K562 (cell line): ENCODE measurements around the gene TMEM100. TPM values are rescaled to one million over a fixed set of nuclear protein-coding genes. Genes with fewer than 3 reads are reported as not detected.

Experiments
- ATAC-seq: fragments of 200-7000 bp; cut with Tn5 transposase; 3 replicates; pipeline ENCODE4 v1.9.1; 2020; ENCODE audit warnings: moderate library complexity
- BruUV-seq: library from RNA; stranded (reverse); fragments of 400-500 nt; replicated peaks from 2 replicates; lab custom pipeline; 2021; lab: Mats Ljungman, UMichigan
- CTCF ChIA-PET: fragments of 300-600 bp; formaldehyde crosslinking; extraction: SDS; loops from one replicate; lab custom pipeline; 2021; ENCODE audit warnings: low intra/inter-chr PET ratio; lab: Yijun Ruan, JAX
- POLR2A ChIA-PET: fragments of 300-600, 350-650 bp; sonication (Branson Sonifier 250); formaldehyde crosslinking; extraction: SDS; loops from one replicate; lab custom pipeline; 2021; ENCODE audit warnings: antibody characterized with exemption, inconsistent platforms; lab: Yijun Ruan, JAX
- DNase-seq, 4 experiments: peaks; one replicate each; pipeline versions ENCODE4 v3.0.0 to v3.0.0-alpha.2; 2011 to 2018; ENCODE audit warnings: low spot score in 3 of 4, mixed read lengths in 3 of 4; ENCODE audit errors: extremely low read depth in 1 of 4
- FAIRE-seq: peaks from 2 replicates; lab custom pipeline; 2011; peaks lifted over from hg19 to GRCh38; lab: Jason Lieb, UNC
- H2AFZ ChIP-seq: 2 replicates; pipeline ENCODE4 v1.6.0; 2011; ENCODE audit warnings: low read depth, low read length, control low read depth, inconsistent platforms
- H3K27ac ChIP-seq: fragments of 200-600 bp; 3 replicates; pipeline ENCODE4 v1.8.0; 2011; ENCODE audit warnings: low read depth, mild to moderate bottlenecking, control low read depth, inconsistent platforms, low read length, moderate library complexity, mixed read lengths; ENCODE audit errors: extremely low read depth
- H3K27me3 ChIP-seq, 2 experiments: fragments of 300-600 bp in 1 of 2; 2 replicates in 1 of 2; 3 replicates in 1 of 2; pipeline versions ENCODE4 v1.6.0 to v1.8.0; 2011; ENCODE audit warnings: inconsistent platforms in 2 of 2, low read length in 2 of 2, mild to moderate bottlenecking in 1 of 2, mixed read lengths in 1 of 2, moderate library complexity in 1 of 2; ENCODE audit not compliant: control insufficient read depth in 2 of 2, insufficient read depth in 2 of 2
- H3K36me3 ChIP-seq: fragments of 300-600 bp; 3 replicates; pipeline ENCODE4 v1.8.0; 2011; ENCODE audit warnings: mild to moderate bottlenecking, low read length, inconsistent platforms; ENCODE audit not compliant: control insufficient read depth, insufficient read depth
- H3K4me1 ChIP-seq, 2 experiments: fragments of 200-600 bp in 1 of 2; replicated peaks in 1 of 2; 2 replicates in 1 of 2; 3 replicates in 1 of 2; pipeline versions ENCODE4 v1.5.1 to v1.8.0; 2011; ENCODE audit warnings: inconsistent platforms in 2 of 2, low read length in 2 of 2, mild to moderate bottlenecking in 1 of 2, mixed read lengths in 1 of 2, moderate library complexity in 1 of 2; ENCODE audit not compliant: control insufficient read depth in 2 of 2, insufficient read depth in 2 of 2
- H3K4me2 ChIP-seq: 2 replicates; pipeline ENCODE4 v1.6.1; 2011; ENCODE audit warnings: low read length, control low read depth, inconsistent platforms, mixed read lengths; ENCODE audit not compliant: insufficient read depth
- H3K4me3 ChIP-seq: fragments of 200-600 bp; sonication (generic), shearing (Covaris generic); 2 replicates; pipeline ENCODE4 v1.5.1; 2016; ENCODE audit warnings: control low read depth, inconsistent platforms
- H3K79me2 ChIP-seq: fragments of 200-600 bp; 3 replicates; pipeline ENCODE4 v1.8.0; 2011; ENCODE audit warnings: low read length, inconsistent platforms; ENCODE audit not compliant: control insufficient read depth, insufficient read depth
- H3K9ac ChIP-seq, 2 experiments: 2 replicates each; pipeline versions ENCODE4 v1.6.0 to v1.6.1; 2011; ENCODE audit warnings: low read depth in 2 of 2, low read length in 2 of 2, control low read depth in 1 of 2, inconsistent platforms in 1 of 2, mild to moderate bottlenecking in 1 of 2, mixed read lengths in 1 of 2; ENCODE audit not compliant: insufficient read depth in 1 of 2
- H3K9me1 ChIP-seq: one replicate; pipeline ENCODE4 v1.6.0; 2011; ENCODE audit warnings: inconsistent platforms, mild to moderate bottlenecking, low read length, moderate library complexity; ENCODE audit not compliant: control insufficient read depth, insufficient read depth
- H3K9me3 ChIP-seq: replicated peaks from 2 replicates; pipeline ENCODE4 v1.5.1; 2011; ENCODE audit warnings: low read depth, low read length, inconsistent platforms; ENCODE audit not compliant: control insufficient read depth, insufficient read depth
- H4K20me1 ChIP-seq: replicated peaks from 2 replicates; pipeline ENCODE4 v1.6.1; 2011; ENCODE audit warnings: low read length, inconsistent platforms, mixed read lengths; ENCODE audit not compliant: control insufficient read depth, insufficient read depth
- CEBPG ChIP-seq, 3 experiments: fragments of 200-800 bp in 1 of 3; sonication (Bioruptor generic) in 1 of 3; sonication (generic) in 1 of 3; formaldehyde crosslinking in 1 of 3; IDR thresholded peaks in 2 of 3; conservative IDR thresholded peaks in 1 of 3; 2 replicates each; pipeline versions ENCODE4 v1.6.1 to v1.8.0; 2016 to 2022; ENCODE audit warnings: missing compliant biosample characterization in 2 of 3, missing genetic modification characterization in 2 of 3, mild to moderate bottlenecking in 1 of 3, missing genetic modification reagents in 1 of 3
- DNMT1 ChIP-seq: fragments of 450-650 bp; IDR thresholded peaks from 2 replicates; pipeline ENCODE4 v1.6.1; 2016; ENCODE audit warnings: antibody characterized with exemption, mild to moderate bottlenecking
- E2F8 ChIP-seq: fragments of 450-650 bp; IDR thresholded peaks from 2 replicates; pipeline ENCODE4 v1.7.1; 2018; ENCODE audit warnings: mild to moderate bottlenecking, low read depth; ENCODE audit not compliant: partially characterized antibody
- ELF2 ChIP-seq: fragments of 250-450 bp; sonication (Bioruptor Pico); IDR thresholded peaks from 2 replicates; pipeline ENCODE4 v1.5.0; 2021; ENCODE audit warnings: mild to moderate bottlenecking
- FOXJ2 ChIP-seq: fragments of 200-800 bp; sonication (Bioruptor generic); IDR thresholded peaks from 2 replicates; pipeline ENCODE4 v1.6.1; 2016; ENCODE audit warnings: missing genetic modification characterization, missing compliant biosample characterization
- HLTF ChIP-seq: fragments of 450-650 bp; IDR thresholded peaks from 2 replicates; pipeline ENCODE4 v1.6.1; 2016
- MAFG ChIP-seq: fragments of 450-650 bp; conservative IDR thresholded peaks from 2 replicates; pipeline ENCODE4 v1.6.1; 2016; ENCODE audit warnings: missing genetic modification characterization, missing compliant biosample characterization
- SMAD4 ChIP-seq: fragments of 250-450 bp; sonication (Bioruptor Pico); conservative IDR thresholded peaks from 2 replicates; pipeline ENCODE4 v1.8.0; 2021; ENCODE audit warnings: inconsistent platforms, mild to moderate bottlenecking, moderate library complexity
- TBL1XR1 ChIP-seq, 2 experiments: IDR thresholded peaks; 2 replicates each; pipeline ENCODE4 v1.6.1; 2012; ENCODE audit warnings: improper control_type of control experiment in 2 of 2, low read length in 2 of 2, mild to moderate bottlenecking in 1 of 2
- TCFL5 ChIP-seq: fragments of 250-450 bp; sonication (Bioruptor Pico); conservative IDR thresholded peaks from 2 replicates; pipeline ENCODE4 v1.6.1; 2021; ENCODE audit warnings: mild to moderate bottlenecking, moderate library complexity, matching md5 sums
- TSC22D4 ChIP-seq: fragments of 450-650 bp; IDR thresholded peaks from 2 replicates; pipeline ENCODE4 v1.6.1; 2016; ENCODE audit warnings: missing genetic modification characterization, missing biosample characterization, control low read depth
- WHSC1 ChIP-seq: IDR thresholded peaks from one replicate; pipeline ENCODE4 v1.6.1; 2012; ENCODE audit warnings: low read length, control low read depth, inconsistent platforms
- ZNF197 ChIP-seq: fragments of 200-800 bp; sonication (Bioruptor generic); IDR thresholded peaks from 2 replicates; pipeline ENCODE4 v1.6.1; 2016; ENCODE audit warnings: low read depth, missing genetic modification characterization, missing compliant biosample characterization
- ZNF431 ChIP-seq: sonication (generic); formaldehyde crosslinking; IDR thresholded peaks from 2 replicates; pipeline ENCODE4 v1.8.0; 2022; ENCODE audit warnings: mild to moderate bottlenecking, missing genetic modification reagents
- ZNF780A ChIP-seq: fragments of 250-450 bp; sonication (Bioruptor Pico); IDR thresholded peaks from 2 replicates; pipeline ENCODE4 v1.5.0; 2021; ENCODE audit warnings: mild to moderate bottlenecking
- WGBS: fragments of 100-300 bp; shearing (Covaris generic); methylation state at CpG from one replicate; pipeline ENCODE4 v1.1.6; 2016; ENCODE audit warnings: low coverage, mixed read lengths; ENCODE audit not compliant: insufficient coverage; ENCODE audit errors: missing lambda C conversion rate; 5-methylcytosine and 5-hydroxymethylcytosine counted together
- in situ Hi-C: fragments of 300-500 bp; cut with MboI; formaldehyde crosslinking; loops from 4 replicates; pipeline ENCODE4 v1.15.0; 2018; ENCODE audit warnings: inconsistent platforms, mixed read lengths
- intact Hi-C: fragments of 100-400 bp; cut with micrococcal nuclease; formaldehyde crosslinking; loops from 2 replicates; pipeline ENCODE4 v1.14.2; 2022
- polyA plus RNA-seq, 8 experiments: library from polyadenylated mRNA; depleted of rRNA in 4 of 8; stranded (reverse) in 5 of 8; unstranded in 3 of 8; fragments of >200 nt; fragmentation: Nextera tagmentation in 2 of 8; fragmentation: Illumina TruSeq in 1 of 8; extraction: Ambion mirVana in 2 of 8; extraction: Trizol in 1 of 8; gene quantifications; 2 replicates each; pipeline versions ENCODE4 v1.2.1 to v1.2.3, GENCODE V29; 2011 to 2014; ENCODE audit warnings: inconsistent platforms in 1 of 8, missing spikeins in 1 of 8
- total RNA-seq, 7 experiments: library from RNA; depleted of rRNA in 6 of 7; stranded (reverse); fragments of >200 nt in 6 of 7; fragmentation: Illumina TruSeq in 2 of 7; extraction: Trizol in 2 of 7; gene quantifications; 2 replicates each; pipeline versions ENCODE4 v1.2.1 to v1.2.3, GENCODE V29; 2011 to 2021; ENCODE audit warnings: low replicate concordance in 1 of 7

The TMEM100 gene
- total and polyA plus RNA-seq, 9 of the 15 experiments (the other 6 are each of a cell fraction or from before 2014, with no cell fraction given) = 0.12 to 0.50 (median 0.19) TPM

GRCh38 chr17:55693254-55694216, 29.1 kb downstream of the TMEM100 start:
- in situ Hi-C loops = no loop called here
- POLR2A ChIA-PET = interaction anchor here (1.4 kb wide), 1 partner anchor 14 kb away, joined by 3 read pairs; no protein-coding TSS in a partner anchor
- H3K9ac ChIP-seq = no peak overlapping the region

GRCh38 chr17:55692276-55692675, 30.4 kb downstream of the TMEM100 start:
- no peaks in the 10 kb centered on the region for H3K9me1 ChIP-seq
- ChIA-PET POLR2A (interaction anchor here (1.5 kb wide), 1 partner anchor 147 kb away, joined by 3 read pairs; no protein-coding TSS in a partner anchor), CTCF (no interaction called here)
- FAIRE-seq (no peak), DNase-seq (no peak), ATAC-seq (no peak)
- H2AFZ ChIP-seq = no peak overlapping the region
- H3K4me1 ChIP-seq = no peaks in the 10 kb centered on the region
- H3K79me2 ChIP-seq = no peaks in the 10 kb centered on the region
- no peaks in the 10 kb centered on the region for H3K36me3 ChIP-seq
- no peaks in the 10 kb centered on the region for H4K20me1 ChIP-seq
- H3K9me3 ChIP-seq = no peaks in the 10 kb centered on the region
- no TSS peak for BruUV-seq
- intact Hi-C loops (no loop called here), in situ Hi-C loops (no loop called here)
- no peak overlapping the region for H3K9ac ChIP-seq
- no peak overlapping the region for H3K4me2 ChIP-seq
- WGBS = 4% methylated on average over 2 of the region's 2 CpGs
- H3K4me3 ChIP-seq = no peak overlapping the region
- no peak overlapping the region for H3K27ac ChIP-seq
- peaks cover 3% of the 10 kb centered on the region in 2 experiments; a peak in 2 of 5 replicates for H3K27me3 ChIP-seq
- TF ChIP-seq TCFL5 (no peak), E2F8 (no peak), FOXJ2 (tag) (no peak), ZNF197 (CRISPR knock-in tag) (no peak), ZNF780A (CRISPR knock-in tag) (no peak), HLTF (no peak), SMAD4 (CRISPR knock-in tag) (no peak), ZNF431 (CRISPR knock-in tag) (no peak), DNMT1 (no peak)

More at GRCh38 chr17:55693254-55694216, 29.1 kb downstream of the TMEM100 start:
- WGBS = 3% methylated on average over 5 of the region's 5 CpGs
- CTCF ChIA-PET = no interaction called here
- Histone ChIP-seq H3K4me1 (no peaks in the 10 kb centered on the region), H3K9me3 (no peaks in the 10 kb centered on the region), H2AFZ (no peak overlapping the region), H3K27ac (no peak overlapping the region), H3K79me2 (no peaks in the 10 kb centered on the region), H3K4me2 (no peak overlapping the region), H3K36me3 (no peaks in the 10 kb centered on the region), H3K27me3 (peaks cover 3% of the 10 kb centered on the region in 2 experiments; a peak in 2 of 5 replicates), H3K9me1 (no peaks in the 10 kb centered on the region), H3K4me3 (no peak overlapping the region)
- DNase-seq (no peak), FAIRE-seq (no peak), ATAC-seq (no peak)
- BruUV-seq = no TSS peak
- intact Hi-C loops = no loop called here
- no peak for TF ChIP-seq WHSC1
- TF ChIP-seq ELF2 (CRISPR knock-in tag) = no peak
- no peak for TF ChIP-seq TSC22D4 (tag)
- peak; percentile 32; the same call in 1 of the 2 replicates for TF ChIP-seq MAFG (tag)
- no peak for TF ChIP-seq TBL1XR1 (IDR thresholded peaks at IDR 0.05; ENCODE audit: low read length in 2 of 2)
- no peak for TF ChIP-seq CEBPG (CRISPR knock-in tag; IDR thresholded peaks at IDR 0.05)
- TF ChIP-seq CEBPG (tag; conservative IDR thresholded peaks at IDR 0.05 in 1 of 2, IDR thresholded peaks at IDR 0.05 in 1 of 2) = peak in 1 of 2 experiments; percentile 45; a peak in 1 of 4 replicates
- TF ChIP-seq, all 486 proteins: peak for 2
- H4K20me1 ChIP-seq = no peaks in the 10 kb centered on the region
